DOHH2 (cell line): ENCODE results near the gene CCDC6.

Experiments
- H3F3A ChIP-seq: fragments of 200-600 bp; sonication (generic), shearing (Covaris generic); 2 replicates; pipeline ENCODE4 v1.6.0; 2016; ENCODE audit warnings: antibody characterized with exemption, mild to moderate bottlenecking; ENCODE audit not compliant: control insufficient read depth, insufficient read depth
- H3K27ac ChIP-seq: fragments of 200-600 bp; sonication (generic); 2 replicates; pipeline ENCODE4 v1.5.1; 2014; ENCODE audit warnings: low read depth, mild to moderate bottlenecking, low read length, moderate library complexity
- H3K27me3 ChIP-seq: fragments of 200-600 bp; sonication (generic); 2 replicates; pipeline ENCODE4 v1.6.1; 2014; ENCODE audit warnings: mild to moderate bottlenecking, low read length, mixed read lengths; ENCODE audit not compliant: control insufficient read depth
- H3K36me3 ChIP-seq: fragments of 200-600 bp; sonication (generic); 2 replicates; pipeline ENCODE4 v1.6.1; 2014; ENCODE audit warnings: mild to moderate bottlenecking, low read length, moderate library complexity, mixed read lengths; ENCODE audit not compliant: control insufficient read depth
- H3K4me1 ChIP-seq: fragments of 200-600 bp; sonication (generic); 2 replicates; pipeline ENCODE4 v1.6.1; 2014; ENCODE audit warnings: mild to moderate bottlenecking, low read length, mixed read lengths; ENCODE audit not compliant: control insufficient read depth
- H3K4me2 ChIP-seq: fragments of 200-600 bp; sonication (generic); 2 replicates; pipeline ENCODE4 v1.6.0; 2014; ENCODE audit warnings: mild to moderate bottlenecking, low read length, moderate library complexity
- H3K4me3 ChIP-seq: fragments of 200-600 bp; sonication (generic); 2 replicates; pipeline ENCODE4 v1.5.1; 2014; ENCODE audit warnings: mild to moderate bottlenecking, low read length, mixed read lengths
- H3K79me2 ChIP-seq: fragments of 200-600 bp; sonication (generic); 2 replicates; pipeline ENCODE4 v1.6.1; 2014; ENCODE audit warnings: mild to moderate bottlenecking, low read length, mixed read lengths; ENCODE audit not compliant: control insufficient read depth
- H3K9me2 ChIP-seq: fragments of 200-600 bp; sonication (generic); replicated peaks from 2 replicates; pipeline ENCODE4 v1.6.1; 2014; ENCODE audit warnings: mild to moderate bottlenecking, low read length, mixed read lengths; ENCODE audit not compliant: control insufficient read depth
- H3K9me3 ChIP-seq: fragments of 200-600 bp; sonication (generic); 2 replicates; pipeline ENCODE4 v1.6.1; 2014; ENCODE audit warnings: antibody characterized with exemption, low read length, mixed read lengths; ENCODE audit not compliant: control insufficient read depth, insufficient read depth
- H4K20me1 ChIP-seq: fragments of 200-600 bp; sonication (generic); 2 replicates; pipeline ENCODE4 v1.6.0; 2014; ENCODE audit warnings: low read depth, mild to moderate bottlenecking, antibody characterized with exemption, low read length, moderate library complexity; ENCODE audit not compliant: control insufficient read depth, insufficient read depth
- CTCF ChIP-seq: fragments of 200-600 bp; sonication (generic); IDR thresholded peaks from one replicate; pipeline ENCODE4 v1.5.1; 2014; ENCODE audit warnings: antibody characterized with exemption, mild to moderate bottlenecking, low read depth, low read length; ENCODE audit not compliant: poor library complexity, severe bottlenecking
- EZH2phosphoT487 ChIP-seq: fragments of 200-600 bp; sonication (generic); IDR thresholded peaks from 2 replicates; pipeline ENCODE4 v1.6.1; 2017; ENCODE audit warnings: borderline replicate concordance, mild to moderate bottlenecking, antibody characterized with exemption, low read length, moderate library complexity, mixed read lengths

The CCDC6 gene

GRCh38 chr10:59804220-59804619 lies 102.1 kb downstream of the CCDC6 start:
- H3K9me3 ChIP-seq = no peaks in the 10 kb centered on the region
- no peak overlapping the region for H3K27ac ChIP-seq
- H3K27me3 ChIP-seq = no peaks in the 10 kb centered on the region
- peaks cover 92% of the 10 kb centered on the region for H3K36me3 ChIP-seq
- no peak overlapping the region for H3K4me2 ChIP-seq
- H3K4me3 ChIP-seq = no peak overlapping the region
- H3K4me1 ChIP-seq = no peaks in the 10 kb centered on the region
- no peak for TF ChIP-seq EZH2phosphoT487
- no peak for TF ChIP-seq CTCF
- H3K9me2 ChIP-seq = no peaks in the 10 kb centered on the region
- no peaks in the 10 kb centered on the region for H3K79me2 ChIP-seq
- H3F3A ChIP-seq = no peaks in the 10 kb centered on the region
- no peaks in the 10 kb centered on the region for H4K20me1 ChIP-seq

GRCh38 chr10:59803714-59804113 lies 102.6 kb downstream of the CCDC6 start:
- H3K36me3 ChIP-seq = peaks cover 86% of the 10 kb centered on the region

GRCh38 chr10:59801171-59801570 lies 105.2 kb downstream of the CCDC6 start:
- Histone ChIP-seq H3K36me3 (peaks cover 83% of the 10 kb centered on the region), H3K27me3 (no peaks in the 10 kb centered on the region), H4K20me1 (no peaks in the 10 kb centered on the region), H3K4me1 (no peaks in the 10 kb centered on the region), H3K79me2 (no peaks in the 10 kb centered on the region), H3F3A (no peaks in the 10 kb centered on the region), H3K9me3 (no peaks in the 10 kb centered on the region), H3K27ac (no peak overlapping the region), H3K4me3 (no peak overlapping the region), H3K4me2 (no peak overlapping the region), H3K9me2 (no peaks in the 10 kb centered on the region)
- no peak for TF ChIP-seq EZH2phosphoT487

More at GRCh38 chr10:59803714-59804113, 102.6 kb downstream of the CCDC6 start:
- no peaks in the 10 kb centered on the region for H3K9me3 ChIP-seq
- H4K20me1 ChIP-seq = no peaks in the 10 kb centered on the region
- no peaks in the 10 kb centered on the region for H3K27me3 ChIP-seq
- H3K27ac ChIP-seq = no peak overlapping the region
- no peak overlapping the region for H3K4me3 ChIP-seq
- H3K9me2 ChIP-seq = no peaks in the 10 kb centered on the region
- H3K79me2 ChIP-seq = no peaks in the 10 kb centered on the region
- TF ChIP-seq EZH2phosphoT487 = no peak
- no peak for TF ChIP-seq CTCF
- no peak overlapping the region for H3K4me2 ChIP-seq
- no peaks in the 10 kb centered on the region for H3F3A ChIP-seq
- no peaks in the 10 kb centered on the region for H3K4me1 ChIP-seq

- H3K27me3 ChIP-seq = no peaks in the 10 kb centered on the region
- TF ChIP-seq EZH2phosphoT487 (no peak), CTCF (no peak)
- no peak overlapping the region for H3K4me3 ChIP-seq
- no peaks in the 10 kb centered on the region for H3K79me2 ChIP-seq
- H4K20me1 ChIP-seq = no peaks in the 10 kb centered on the region
- H3K27ac ChIP-seq = no peak overlapping the region
- no peak overlapping the region for H3K4me2 ChIP-seq
- H3K9me2 ChIP-seq = no peaks in the 10 kb centered on the region
- H3F3A ChIP-seq = no peaks in the 10 kb centered on the region
- peaks cover 74% of the 10 kb centered on the region for H3K36me3 ChIP-seq
- no peaks in the 10 kb centered on the region for H3K4me1 ChIP-seq
- H3K9me3 ChIP-seq = no peaks in the 10 kb centered on the region
These were observed 106.9 kb downstream of the CCDC6 start for GRCh38 chr10:59799421-59799820.
